Suprapubic skin (tissue), 4 donors: ENCODE data around the gene OR10A3. TPM values are rescaled to one million over a fixed set of nuclear protein-coding genes. Genes with fewer than 3 reads are reported as not detected.

Source experiments
- DNase-seq, 2 donors: peaks; one replicate each; pipeline ENCODE4 v3.0.0-alpha.2; 2019; ENCODE audit warnings: low spot score in 2 of 2
- H3K27ac ChIP-seq: fragments of 200-600 bp; sonication (generic); one replicate; pipeline ENCODE4 v1.5.1; 2019
- H3K27me3 ChIP-seq: fragments of 200-600 bp; sonication (generic); one replicate; pipeline ENCODE4 v1.5.1; 2019
- H3K36me3 ChIP-seq: fragments of 200-600 bp; sonication (generic); one replicate; pipeline ENCODE4 v1.5.1; 2019
- H3K4me1 ChIP-seq: fragments of 200-600 bp; sonication (generic); one replicate; pipeline ENCODE4 v1.5.1; 2019
- H3K4me3 ChIP-seq: fragments of 200-600 bp; sonication (generic); one replicate; pipeline ENCODE4 v1.5.1; 2019; ENCODE audit warnings: mild to moderate bottlenecking
- H3K9me3 ChIP-seq: fragments of 200-600 bp; sonication (generic); one replicate; pipeline ENCODE4 v1.5.1; 2019
- CTCF ChIP-seq, 2 donors: fragments of 200-600 bp in 1 of 2; fragments of 450-650 bp in 1 of 2; sonication (generic) in 1 of 2; IDR thresholded peaks; one replicate each; pipeline ENCODE4 v1.5.1; 2016 to 2019; ENCODE audit warnings: antibody characterized with exemption in 2 of 2, mild to moderate bottlenecking in 1 of 2, moderate library complexity in 1 of 2
- EP300 ChIP-seq: sonication (generic); formaldehyde crosslinking; IDR thresholded peaks from one replicate; pipeline ENCODE4 v1.6.1; 2017; ENCODE audit warnings: antibody characterized with exemption
- POLR2A ChIP-seq, 2 donors: fragments of 450-650 bp; IDR thresholded peaks; one replicate each; pipeline ENCODE4 v1.6.1; 2017; ENCODE audit warnings: antibody characterized with exemption in 2 of 2, mild to moderate bottlenecking in 2 of 2, moderate library complexity in 2 of 2
- POLR2AphosphoS5 ChIP-seq, 3 donors: sonication (generic); formaldehyde crosslinking; IDR thresholded peaks; one replicate each; pipeline ENCODE4 v1.6.1; 2017; ENCODE audit warnings: antibody characterized with exemption in 3 of 3
- WGBS: methylation state at CpG from one replicate; pipeline ENCODE4 v1.1.5; 2018; 5-methylcytosine and 5-hydroxymethylcytosine counted together
- total RNA-seq, 4 donors: library from RNA; depleted of rRNA; stranded (reverse); fragments of >200 nt; gene quantifications; one replicate each; pipeline ENCODE4 v1.1.0, GENCODE V29; 2016

Gene OR10A3
- total RNA-seq, 4 donors from 2014 or later = not detected

DNA sequence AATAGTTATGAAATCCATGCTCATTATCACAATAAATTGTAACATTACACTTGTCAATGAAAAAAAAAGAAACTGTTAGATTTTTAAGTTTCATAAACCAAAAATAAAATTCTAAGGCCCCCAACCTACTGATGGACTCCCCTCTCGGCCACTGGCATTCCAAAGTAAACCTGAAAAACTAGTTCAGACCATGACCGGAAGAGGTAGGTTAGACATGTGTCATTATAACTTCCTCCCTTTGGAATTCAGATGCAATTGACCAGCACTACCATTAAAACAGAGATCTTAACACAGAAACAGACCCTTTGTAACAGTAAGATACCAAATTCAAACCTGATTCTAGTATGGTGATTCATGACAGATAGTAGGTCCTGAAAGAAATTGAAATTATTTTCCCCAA lies 23.4 kb downstream of the OR10A3 start:
- H3K27me3 ChIP-seq = no peaks in the 10 kb centered on the region
- WGBS = 60% methylated on average over 2 of the region's 2 CpGs
- H3K27ac ChIP-seq = no peak overlapping the region
- DNase-seq = no peak
- TF ChIP-seq EP300 = no peak
- no peak for TF ChIP-seq POLR2AphosphoS5 (IDR thresholded peaks at IDR 0.05)
- no peak for TF ChIP-seq CTCF (IDR thresholded peaks at IDR 0.05)
- TF ChIP-seq POLR2A (IDR thresholded peaks at IDR 0.05) = no peak
- H3K9me3 ChIP-seq = no peaks in the 10 kb centered on the region
- H3K4me3 ChIP-seq = no peak overlapping the region
- no peaks in the 10 kb centered on the region for H3K4me1 ChIP-seq
- no peaks in the 10 kb centered on the region for H3K36me3 ChIP-seq

- H3K9me3 ChIP-seq = no peaks in the 10 kb centered on the region
- H3K4me3 ChIP-seq = no peak overlapping the region
- H3K36me3 ChIP-seq = no peaks in the 10 kb centered on the region
- H3K27ac ChIP-seq = no peak overlapping the region
- no peaks in the 10 kb centered on the region for H3K27me3 ChIP-seq
- no peak for DNase-seq
- TF ChIP-seq POLR2AphosphoS5 (IDR thresholded peaks at IDR 0.05) (no peak), EP300 (no peak), POLR2A (IDR thresholded peaks at IDR 0.05) (no peak), CTCF (IDR thresholded peaks at IDR 0.05) (no peak)
- H3K4me1 ChIP-seq = peaks cover 13% of the 10 kb centered on the region
Measured at GRCh38 chr11:7911011-7911410, 30.5 kb downstream of the OR10A3 start.

DNA sequence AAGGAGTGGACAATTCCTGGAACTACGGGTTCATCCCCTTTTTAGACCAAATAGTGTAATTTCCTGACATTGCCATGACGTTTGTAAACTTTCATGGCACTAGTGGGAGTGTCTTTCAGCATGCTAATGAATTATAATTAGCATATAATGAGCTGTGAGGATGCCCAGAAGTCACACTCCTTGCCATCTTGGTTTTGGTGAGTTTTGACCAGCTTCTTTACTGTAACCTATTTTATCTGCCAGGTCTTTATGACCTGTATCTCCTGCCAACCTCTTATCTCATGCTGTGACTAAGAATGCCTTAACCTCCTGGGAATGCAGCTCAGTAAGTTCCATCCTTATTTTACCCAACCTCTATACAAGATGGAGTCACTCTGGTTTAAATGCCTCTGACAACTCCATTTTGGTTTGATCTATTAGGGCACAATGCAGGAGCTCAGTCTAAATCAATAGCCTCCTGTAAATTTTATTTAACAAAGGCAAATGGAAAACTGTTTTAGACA lies 31.2 kb downstream of the OR10A3 start:
- H3K36me3 ChIP-seq = no peaks in the 10 kb centered on the region
- no peaks in the 10 kb centered on the region for H3K9me3 ChIP-seq

DNA sequence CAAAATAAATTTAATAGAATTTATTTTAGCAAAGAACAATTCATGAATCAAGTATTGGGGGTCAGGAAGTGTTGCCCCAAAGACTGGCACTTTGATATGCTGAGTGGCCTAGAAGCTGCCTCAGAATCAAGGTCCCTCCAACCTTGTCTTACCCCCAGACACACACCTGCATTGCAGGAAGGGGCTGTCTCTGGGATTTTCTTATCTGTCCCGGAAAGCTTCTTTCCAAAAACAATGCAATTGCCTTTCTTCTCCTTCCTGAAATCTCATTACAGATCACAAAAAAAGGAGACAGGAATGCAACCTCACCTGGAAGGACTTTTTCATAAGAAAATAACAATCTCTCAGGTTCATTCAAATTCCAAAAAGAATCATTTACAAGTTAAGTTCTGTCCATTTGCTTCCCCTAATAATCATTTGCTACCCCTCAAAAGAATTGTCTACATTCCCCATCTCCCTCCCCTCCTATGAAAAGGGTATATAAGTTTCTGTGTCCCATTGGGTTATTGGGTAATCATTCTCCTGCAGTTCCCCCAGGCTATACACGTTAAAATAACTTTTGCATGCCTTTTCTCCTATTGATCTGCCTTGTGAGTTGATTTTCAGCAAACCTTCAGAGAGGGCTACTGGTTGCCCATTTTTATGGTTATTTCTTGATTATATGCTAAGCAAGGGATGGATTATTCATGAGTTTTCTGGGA lies 31.8 kb downstream of the OR10A3 start:
- peaks cover 19% of the 10 kb centered on the region for H3K4me1 ChIP-seq
- no peak for DNase-seq
- no peaks in the 10 kb centered on the region for H3K36me3 ChIP-seq
- no peaks in the 10 kb centered on the region for H3K9me3 ChIP-seq
- H3K4me3 ChIP-seq = no peak overlapping the region
- no peak for TF ChIP-seq EP300
- TF ChIP-seq CTCF (IDR thresholded peaks at IDR 0.05) = no peak
- TF ChIP-seq POLR2AphosphoS5 (IDR thresholded peaks at IDR 0.05) = no peak
- TF ChIP-seq POLR2A (IDR thresholded peaks at IDR 0.05) = no peak
- no peak overlapping the region for H3K27ac ChIP-seq
- H3K27me3 ChIP-seq = no peaks in the 10 kb centered on the region
- WGBS = 45% methylated on average over 2 of the region's 2 CpGs

More for the DNA sequence above, 31.2 kb downstream of the OR10A3 start:
- Histone ChIP-seq H3K4me3 (no peak overlapping the region), H3K27ac (no peak overlapping the region), H3K27me3 (no peaks in the 10 kb centered on the region), H3K4me1 (peaks cover 19% of the 10 kb centered on the region)
- no peak for DNase-seq
- 52% methylated on average over 2 of the region's 2 CpGs for WGBS
- TF ChIP-seq CTCF (IDR thresholded peaks at IDR 0.05) (no peak), POLR2A (IDR thresholded peaks at IDR 0.05) (no peak), EP300 (no peak), POLR2AphosphoS5 (IDR thresholded peaks at IDR 0.05) (no peak)

DNA sequence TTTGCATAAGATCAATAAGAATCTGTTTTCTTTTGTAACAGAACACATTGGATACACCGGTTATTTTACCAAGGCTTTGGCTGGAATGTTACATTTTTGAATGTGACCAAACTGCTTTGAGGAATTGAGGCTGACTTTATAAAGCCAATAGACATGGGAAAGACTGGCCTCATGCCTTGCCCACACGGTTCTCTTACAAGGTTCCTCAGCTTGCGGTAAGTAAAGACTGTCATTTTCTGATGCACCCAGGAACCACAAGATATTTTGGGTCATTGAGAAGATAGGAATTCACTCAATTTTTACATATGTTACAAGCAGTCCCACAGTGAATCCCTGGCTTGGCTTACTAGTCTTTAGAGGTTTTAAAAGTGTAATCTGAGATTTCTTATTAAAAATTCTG lies 34.4 kb downstream of the OR10A3 start:
- WGBS = 59% methylated on average over 3 of the region's 3 CpGs
- no peak overlapping the region for H3K4me3 ChIP-seq

More for the DNA sequence above, 34.4 kb downstream of the OR10A3 start:
- Histone ChIP-seq H3K9me3 (no peaks in the 10 kb centered on the region), H3K4me1 (peaks cover 22% of the 10 kb centered on the region), H3K36me3 (no peaks in the 10 kb centered on the region), H3K27me3 (no peaks in the 10 kb centered on the region), H3K27ac (no peak overlapping the region)
- TF ChIP-seq POLR2A (IDR thresholded peaks at IDR 0.05) = no peak
- TF ChIP-seq EP300 = no peak
- TF ChIP-seq CTCF (IDR thresholded peaks at IDR 0.05) = no peak
- no peak for TF ChIP-seq POLR2AphosphoS5 (IDR thresholded peaks at IDR 0.05)
- no peak for DNase-seq
